ENCODE data around the gene HABP2. TPM values are rescaled to one million over a fixed set of nuclear protein-coding genes. Genes with fewer than 3 reads are reported as not detected.

The HABP2 gene
- polyA plus RNA-seq, 4 donors = 0.89 to 16.3 (median 1.9) TPM; not detected in 1

GRCh38 chr10:113603057-113603777, 50.4 kb downstream of the HABP2 start:
- FAIRE-seq = no peak
- Histone ChIP-seq H3K9me3 (ENCODE audit: control insufficient read depth in 2 of 2, insufficient read depth in 1 of 2, low read depth in 1 of 2, low read length in 1 of 2) (no peaks in the 10 kb centered on the region), H3K4me3 (ENCODE audit: low read depth in 1 of 3, low read length in 3 of 3) (no peak overlapping the region), H3K27ac (ENCODE audit: low read depth in 1 of 3, low read length in 2 of 3) (no peak overlapping the region), H3K27me3 (ENCODE audit: control insufficient read depth in 3 of 3, insufficient read depth in 3 of 3, low read length in 3 of 3) (peaks cover 0 to 10% (median 2%) of the 10 kb centered on the region in 3 donors), H3K4me1 (ENCODE audit: control insufficient read depth in 3 of 3, insufficient read depth in 2 of 3, low read depth in 1 of 3, low read length in 2 of 3) (no peaks in the 10 kb centered on the region), H3K36me3 (ENCODE audit: control insufficient read depth in 3 of 3, insufficient read depth in 2 of 3, low read depth in 1 of 3, low read length in 3 of 3) (no peaks in the 10 kb centered on the region)
- 85 to 87% (median 85%) methylated on average over 13 of the region's 13 CpGs for WGBS, 3 donors
- DNase-seq = no peak

- FAIRE-seq (no peak), DNase-seq (no peak)
- no peak overlapping the region for H3K27ac ChIP-seq (ENCODE audit: low read depth in 1 of 3, low read length in 2 of 3)
- WGBS, 3 donors = 90 to 92% (median 91%) methylated on average over 12 of the region's 12 CpGs
- H3K4me3 ChIP-seq (ENCODE audit: low read depth in 1 of 3, low read length in 3 of 3) = no peak overlapping the region
- no peaks in the 10 kb centered on the region for H3K36me3 ChIP-seq (ENCODE audit: control insufficient read depth in 3 of 3, insufficient read depth in 2 of 3, low read depth in 1 of 3, low read length in 3 of 3)
- no peaks in the 10 kb centered on the region for H3K9me3 ChIP-seq (ENCODE audit: control insufficient read depth in 2 of 2, insufficient read depth in 1 of 2, low read depth in 1 of 2, low read length in 1 of 2)
- H3K27me3 ChIP-seq (ENCODE audit: control insufficient read depth in 3 of 3, insufficient read depth in 3 of 3, low read length in 3 of 3) = peaks cover 0 to 9% (median 2%) of the 10 kb centered on the region in 3 donors
- H3K4me1 ChIP-seq (ENCODE audit: control insufficient read depth in 3 of 3, insufficient read depth in 2 of 3, low read depth in 1 of 3, low read length in 2 of 3) = no peaks in the 10 kb centered on the region
Observed at GRCh38 chr10:113604572-113604971, 51.7 kb downstream of the HABP2 start.

- WGBS, 3 donors = 71 to 76% (median 74%) methylated on average over 13 of the region's 13 CpGs
Observed at GRCh38 chr10:113605268-113605978, 52.6 kb downstream of the HABP2 start.

GRCh38 chr10:113609704-113610108, 56.9 kb downstream of the HABP2 start:
- DNase-seq (no peak), FAIRE-seq (no peak)
- H3K4me1 ChIP-seq (ENCODE audit: control insufficient read depth in 3 of 3, insufficient read depth in 2 of 3, low read depth in 1 of 3, low read length in 2 of 3) = no peaks in the 10 kb centered on the region
- peaks cover 0 to 19% (median 7%) of the 10 kb centered on the region in 3 donors for H3K27me3 ChIP-seq (ENCODE audit: control insufficient read depth in 3 of 3, insufficient read depth in 3 of 3, low read length in 3 of 3)
- 74 to 91% (median 81%) methylated on average over 4 of the region's 4 CpGs for WGBS, 3 donors
- no peak overlapping the region for H3K27ac ChIP-seq (ENCODE audit: low read depth in 1 of 3, low read length in 2 of 3)
- no peaks in the 10 kb centered on the region for H3K36me3 ChIP-seq (ENCODE audit: control insufficient read depth in 3 of 3, insufficient read depth in 2 of 3, low read depth in 1 of 3, low read length in 3 of 3)
- no peaks in the 10 kb centered on the region for H3K9me3 ChIP-seq (ENCODE audit: control insufficient read depth in 2 of 2, insufficient read depth in 1 of 2, low read depth in 1 of 2, low read length in 1 of 2)
- no peak overlapping the region for H3K4me3 ChIP-seq (ENCODE audit: low read depth in 1 of 3, low read length in 3 of 3)

More at GRCh38 chr10:113605268-113605978, 52.6 kb downstream of the HABP2 start:
- Histone ChIP-seq H3K27ac (ENCODE audit: low read depth in 1 of 3, low read length in 2 of 3) (no peak overlapping the region), H3K9me3 (ENCODE audit: control insufficient read depth in 2 of 2, insufficient read depth in 1 of 2, low read depth in 1 of 2, low read length in 1 of 2) (no peaks in the 10 kb centered on the region), H3K27me3 (ENCODE audit: control insufficient read depth in 3 of 3, insufficient read depth in 3 of 3, low read length in 3 of 3) (peaks cover 0 to 6% (median 2%) of the 10 kb centered on the region in 3 donors), H3K36me3 (ENCODE audit: control insufficient read depth in 3 of 3, insufficient read depth in 2 of 3, low read depth in 1 of 3, low read length in 3 of 3) (no peaks in the 10 kb centered on the region), H3K4me3 (ENCODE audit: low read depth in 1 of 3, low read length in 3 of 3) (no peak overlapping the region), H3K4me1 (ENCODE audit: control insufficient read depth in 3 of 3, insufficient read depth in 2 of 3, low read depth in 1 of 3, low read length in 2 of 3) (no peaks in the 10 kb centered on the region)
- no peak for FAIRE-seq
- DNase-seq = no peak

- H3K9me3 ChIP-seq (ENCODE audit: control insufficient read depth in 2 of 2, insufficient read depth in 1 of 2, low read depth in 1 of 2, low read length in 1 of 2) = no peaks in the 10 kb centered on the region
- WGBS, 3 donors = 47 to 55% (median 54%) methylated on average over 26 of the region's 26 CpGs
- H3K27ac ChIP-seq (ENCODE audit: low read depth in 1 of 3, low read length in 2 of 3) = no peak overlapping the region
- DNase-seq (no peak), FAIRE-seq (no peak)
- H3K36me3 ChIP-seq (ENCODE audit: control insufficient read depth in 3 of 3, insufficient read depth in 2 of 3, low read depth in 1 of 3, low read length in 3 of 3) = no peaks in the 10 kb centered on the region
- H3K4me3 ChIP-seq (ENCODE audit: low read depth in 1 of 3, low read length in 3 of 3) = no peak overlapping the region
- peaks cover 0 to 23% (median 7%) of the 10 kb centered on the region in 3 donors for H3K27me3 ChIP-seq (ENCODE audit: control insufficient read depth in 3 of 3, insufficient read depth in 3 of 3, low read length in 3 of 3)
- no peaks in the 10 kb centered on the region for H3K4me1 ChIP-seq (ENCODE audit: control insufficient read depth in 3 of 3, insufficient read depth in 2 of 3, low read depth in 1 of 3, low read length in 2 of 3)
Observed at GRCh38 chr10:113610631-113611601, 58.1 kb downstream of the HABP2 start.

- Histone ChIP-seq H3K36me3 (ENCODE audit: control insufficient read depth in 3 of 3, insufficient read depth in 2 of 3, low read depth in 1 of 3, low read length in 3 of 3) (no peaks in the 10 kb centered on the region), H3K4me3 (ENCODE audit: low read depth in 1 of 3, low read length in 3 of 3) (no peak overlapping the region), H3K9me3 (ENCODE audit: control insufficient read depth in 2 of 2, insufficient read depth in 1 of 2, low read depth in 1 of 2, low read length in 1 of 2) (no peaks in the 10 kb centered on the region), H3K27me3 (ENCODE audit: control insufficient read depth in 3 of 3, insufficient read depth in 3 of 3, low read length in 3 of 3) (peaks cover 0 to 28% (median 10%) of the 10 kb centered on the region in 3 donors), H3K4me1 (ENCODE audit: control insufficient read depth in 3 of 3, insufficient read depth in 2 of 3, low read depth in 1 of 3, low read length in 2 of 3) (no peaks in the 10 kb centered on the region), H3K27ac (ENCODE audit: low read depth in 1 of 3, low read length in 2 of 3) (no peak overlapping the region)
- 69 to 89% (median 83%) methylated on average over 3 of the region's 3 CpGs for WGBS, 3 donors
- DNase-seq = no peak
- no peak for FAIRE-seq
Observed at GRCh38 chr10:113612154-113612553, 59.3 kb downstream of the HABP2 start.

GRCh38 chr10:113613427-113613826, 60.6 kb downstream of the HABP2 start:
- H3K27me3 ChIP-seq (ENCODE audit: control insufficient read depth in 3 of 3, insufficient read depth in 3 of 3, low read length in 3 of 3) = peaks cover 0 to 28% (median 12%) of the 10 kb centered on the region in 3 donors
- no peak overlapping the region for H3K27ac ChIP-seq (ENCODE audit: low read depth in 1 of 3, low read length in 2 of 3)
- 77 to 94% (median 88%) methylated on average over 2 of the region's 2 CpGs for WGBS, 3 donors
- DNase-seq (no peak), FAIRE-seq (no peak)
- H3K9me3 ChIP-seq (ENCODE audit: control insufficient read depth in 2 of 2, insufficient read depth in 1 of 2, low read depth in 1 of 2, low read length in 1 of 2) = no peaks in the 10 kb centered on the region
- no peaks in the 10 kb centered on the region for H3K36me3 ChIP-seq (ENCODE audit: control insufficient read depth in 3 of 3, insufficient read depth in 2 of 3, low read depth in 1 of 3, low read length in 3 of 3)
- no peak overlapping the region for H3K4me3 ChIP-seq (ENCODE audit: low read depth in 1 of 3, low read length in 3 of 3)
- no peaks in the 10 kb centered on the region for H3K4me1 ChIP-seq (ENCODE audit: control insufficient read depth in 3 of 3, insufficient read depth in 2 of 3, low read depth in 1 of 3, low read length in 2 of 3)

All from small intestine (tissue), 7 donors.